ENCODE measurements around the gene TMPRSS3.
"Not testable (repeated sequence)": the region's sequence is repeated elsewhere in the genome, so short reads cannot be mapped to it uniquely, and the experiment has no call there.

Gene TMPRSS3

DNA sequence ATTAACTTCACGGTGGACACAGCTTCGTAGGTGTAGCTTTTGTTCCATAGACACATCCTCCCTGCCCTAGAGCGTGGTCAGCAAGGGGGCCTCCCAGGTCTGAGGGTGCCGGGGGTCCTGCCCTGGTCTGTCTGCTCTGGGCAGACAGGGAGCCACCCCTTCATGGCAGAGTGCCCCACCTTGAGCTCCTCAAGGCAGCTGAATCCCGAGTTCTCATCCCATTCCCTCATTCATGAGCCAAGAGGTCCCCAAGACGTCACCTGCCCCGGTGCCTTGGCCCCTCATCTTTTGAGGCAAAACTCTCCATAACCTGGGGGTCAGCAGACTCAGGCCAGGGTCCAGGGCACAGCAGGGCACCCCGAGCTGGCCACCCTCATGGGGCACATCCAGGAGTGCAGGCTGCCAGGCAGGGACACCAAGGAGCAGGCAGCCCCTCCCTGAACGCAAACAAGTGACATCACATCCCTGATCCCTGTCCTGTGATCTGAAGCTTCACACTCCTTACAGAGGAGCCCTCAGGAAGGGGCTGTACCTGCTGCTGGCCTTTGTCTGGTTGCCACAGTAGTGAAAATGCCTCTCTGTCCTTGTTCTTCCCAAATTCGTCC is 31.1 kb upstream of the TMPRSS3 start:
- no peak for DNase-seq

DNA sequence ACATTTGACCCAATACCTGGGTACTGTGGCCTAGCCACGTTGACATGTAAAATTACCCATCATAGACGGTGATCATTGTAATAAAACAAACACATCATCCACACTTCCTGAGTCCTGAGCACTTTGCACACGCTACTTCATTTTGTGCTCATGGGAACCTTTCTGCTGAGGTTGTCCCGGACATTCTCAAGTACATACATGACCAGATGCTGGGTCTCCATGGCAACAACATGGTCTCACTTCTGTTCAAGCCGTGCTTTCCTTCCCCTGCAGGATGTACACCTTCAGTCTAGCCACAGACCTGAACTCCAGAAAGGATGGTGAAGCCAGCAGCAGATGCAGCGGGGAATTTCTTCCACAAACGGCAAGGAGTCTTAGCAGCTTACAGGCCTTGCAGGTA is 30.6 kb upstream of the TMPRSS3 start:
- DNase-seq = no peak

DNA sequence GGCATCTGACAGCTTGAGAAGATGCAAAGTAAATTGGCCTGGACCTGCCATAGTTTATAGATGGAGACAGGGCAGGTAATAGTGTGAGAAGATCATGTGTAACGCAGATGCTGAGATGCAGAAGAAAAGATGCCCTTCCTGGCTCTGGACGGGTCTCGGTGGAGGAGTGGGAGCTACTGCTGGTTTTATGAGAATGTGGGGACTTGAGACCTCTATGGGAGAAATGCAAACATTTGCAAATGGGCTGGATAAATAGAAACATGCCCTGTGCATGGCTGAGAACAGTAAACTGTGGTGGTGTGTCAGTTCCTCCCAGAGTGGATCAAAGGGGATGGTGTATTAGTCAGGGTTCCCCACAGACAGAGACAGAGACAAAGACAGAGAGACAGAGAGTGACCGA is 29.7 kb upstream of the TMPRSS3 start:
- no peak for DNase-seq

DNA sequence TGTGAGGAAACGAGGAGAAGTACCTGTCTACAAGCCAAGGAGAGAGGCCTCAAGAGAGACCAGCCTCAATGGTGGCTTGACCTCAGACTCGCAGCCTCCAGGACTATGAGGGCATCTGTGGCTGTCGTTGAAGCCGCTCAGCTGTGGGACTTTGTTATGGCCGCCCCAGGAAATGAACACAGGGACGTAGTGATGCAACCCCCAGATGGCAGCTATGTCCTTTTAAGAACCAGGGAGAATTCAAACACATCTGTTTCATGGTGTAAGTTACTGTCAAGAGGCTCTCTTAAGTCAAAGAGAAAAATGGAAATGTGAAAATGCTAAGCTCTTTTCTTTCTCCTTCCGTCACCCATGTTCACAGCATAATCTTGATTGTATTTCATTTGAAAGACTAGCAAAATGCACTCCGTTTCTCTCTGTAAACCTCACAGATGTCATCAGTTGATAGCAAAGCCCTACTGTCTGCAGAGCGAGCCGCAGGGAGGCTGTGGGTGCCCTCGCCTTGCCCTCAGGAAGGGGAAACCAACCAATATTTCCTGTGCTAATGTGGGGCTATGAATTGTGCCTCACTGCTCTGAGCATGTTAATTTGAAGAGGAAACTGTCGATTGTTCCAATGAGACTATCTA is 29.2 kb upstream of the TMPRSS3 start:
- no peak for DNase-seq

DNA sequence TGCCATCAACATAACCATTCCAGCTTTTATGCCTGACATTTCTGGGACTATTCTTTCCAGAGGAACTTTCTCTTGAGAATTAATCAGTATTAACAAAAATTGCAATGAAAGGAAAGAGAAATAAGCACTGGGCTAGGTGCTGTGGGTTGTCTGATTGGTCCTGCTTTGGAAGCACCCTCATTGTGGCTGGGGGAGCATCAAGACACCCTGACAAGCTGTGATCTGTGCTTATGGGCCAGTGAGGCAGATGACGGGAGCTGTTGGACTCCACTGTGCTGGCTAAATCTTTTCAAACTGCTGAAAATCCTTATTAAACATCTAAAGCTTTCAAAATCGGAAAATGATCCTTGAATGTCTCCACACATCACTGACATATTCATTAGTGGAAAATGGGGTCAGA is 27.8 kb upstream of the TMPRSS3 start:
- DNase-seq = no peak

DNA sequence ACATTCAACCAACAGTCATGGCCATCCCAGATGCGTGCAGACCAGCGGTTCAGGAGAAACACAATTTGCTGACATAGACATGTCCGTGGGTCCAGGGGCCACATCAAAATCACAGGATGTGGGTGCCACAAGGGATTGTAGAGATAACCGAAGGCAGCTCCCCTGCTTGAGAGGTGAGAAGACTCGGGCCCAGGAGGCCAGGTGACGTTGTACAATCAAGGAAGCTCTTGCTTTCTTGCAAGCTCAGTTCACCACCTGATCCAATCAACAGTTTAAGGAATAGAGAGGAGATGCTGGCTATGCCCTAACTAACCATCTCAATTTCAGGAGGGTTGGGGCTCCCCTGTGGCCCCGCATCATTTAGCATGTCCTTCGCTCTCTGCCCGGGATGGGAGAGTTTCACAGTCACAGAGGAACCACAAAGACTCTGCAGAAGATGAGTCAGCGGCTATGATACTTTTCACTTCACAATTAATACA is 27.4 kb upstream of the TMPRSS3 start:
- DNase-seq = no peak

DNA sequence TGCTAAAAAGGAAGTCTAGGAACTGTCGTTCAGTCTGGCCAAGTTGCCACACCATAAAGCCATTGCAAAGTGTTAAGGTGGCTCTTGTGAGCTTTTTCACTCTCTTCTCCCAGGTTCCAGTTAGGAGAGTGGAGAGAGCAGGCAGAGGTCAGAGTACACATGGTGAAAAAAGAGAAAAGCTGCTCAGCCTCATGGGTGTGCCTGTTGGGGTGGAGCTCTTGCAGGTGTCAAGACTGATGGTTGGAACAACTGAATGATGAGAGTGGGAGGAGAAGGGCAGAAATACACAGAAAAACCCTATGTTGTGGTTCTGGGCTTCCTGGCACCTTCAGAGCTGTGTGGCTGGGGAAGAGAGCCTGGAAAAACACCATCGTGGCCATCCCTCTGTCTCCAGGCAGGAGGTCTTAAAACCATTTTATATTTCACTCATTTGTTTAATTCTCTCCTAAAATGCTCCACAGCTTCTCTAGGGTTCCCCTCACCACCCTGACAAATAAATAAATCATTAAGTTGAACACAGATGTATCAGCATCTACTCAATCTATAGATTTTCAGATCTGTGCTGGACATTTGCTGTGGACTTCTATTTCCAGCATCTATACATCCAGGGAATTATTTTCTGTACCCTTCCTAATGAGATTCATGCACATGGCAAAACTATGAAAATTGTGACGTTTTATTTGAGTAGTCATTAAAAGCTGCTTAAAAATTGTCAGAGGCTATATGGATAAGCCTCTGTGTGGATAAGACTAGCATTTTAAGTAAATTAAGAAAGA is 25.4 kb upstream of the TMPRSS3 start:
- no peak for DNase-seq

DNA sequence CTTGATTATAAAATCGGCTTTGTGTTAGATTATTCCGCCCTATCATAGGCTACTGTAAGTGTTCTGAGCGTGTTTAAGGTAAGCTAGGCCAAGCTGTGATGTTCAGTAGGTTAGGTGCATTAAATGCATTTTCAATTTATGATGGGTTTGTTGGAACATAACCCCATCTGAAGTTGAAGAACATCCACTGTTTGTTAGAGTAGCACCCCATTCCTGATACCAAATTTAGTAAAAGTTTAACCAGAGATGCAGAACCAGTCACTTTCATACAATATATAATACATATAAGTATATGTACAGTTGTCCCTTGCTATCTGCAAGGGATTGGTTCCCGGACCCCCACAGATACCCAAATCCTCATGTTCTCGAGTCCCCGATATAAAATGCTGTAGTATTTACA is 24.0 kb upstream of the TMPRSS3 start:
- no peak for DNase-seq

DNA sequence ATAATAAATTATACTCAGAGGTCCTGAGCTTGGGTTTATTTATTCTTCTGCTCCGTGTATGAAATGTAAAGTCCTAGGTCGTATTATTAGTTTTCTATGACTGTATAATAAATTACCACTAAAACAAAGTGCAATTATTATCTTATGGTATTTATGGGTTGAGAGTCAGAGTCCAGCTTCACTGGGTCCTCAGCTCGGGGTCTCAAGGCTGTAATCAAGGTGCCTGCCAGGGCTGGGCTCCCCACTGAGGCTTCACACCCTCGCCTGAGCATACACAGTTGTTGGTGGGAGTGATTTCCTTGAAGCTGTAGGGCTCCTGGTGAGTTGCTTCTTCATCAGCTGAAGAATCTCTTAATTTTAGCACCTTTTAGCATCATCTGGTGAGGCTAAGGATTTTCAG is 23.0 kb upstream of the TMPRSS3 start:
- no peak for DNase-seq

DNA sequence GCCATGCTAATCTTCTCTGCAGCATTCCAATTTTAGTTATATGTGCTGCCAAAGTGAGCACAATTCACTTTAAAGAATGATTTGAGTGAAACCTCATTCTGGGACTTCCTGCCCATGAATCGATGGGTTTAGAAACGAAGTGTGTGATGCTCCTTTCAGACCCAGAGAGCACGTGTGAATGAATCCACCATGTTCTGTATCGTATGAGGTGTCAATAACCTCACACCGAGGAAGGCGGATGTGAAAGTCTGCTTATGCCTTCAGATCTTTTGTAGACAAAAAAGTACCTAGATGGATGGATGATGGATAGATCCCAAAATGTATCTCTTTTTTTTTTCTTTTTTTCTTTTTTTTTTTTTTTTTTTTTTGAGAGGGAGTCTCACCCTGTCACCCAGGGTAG is 21.7 kb upstream of the TMPRSS3 start:
- DNase-seq = no peak

DNA sequence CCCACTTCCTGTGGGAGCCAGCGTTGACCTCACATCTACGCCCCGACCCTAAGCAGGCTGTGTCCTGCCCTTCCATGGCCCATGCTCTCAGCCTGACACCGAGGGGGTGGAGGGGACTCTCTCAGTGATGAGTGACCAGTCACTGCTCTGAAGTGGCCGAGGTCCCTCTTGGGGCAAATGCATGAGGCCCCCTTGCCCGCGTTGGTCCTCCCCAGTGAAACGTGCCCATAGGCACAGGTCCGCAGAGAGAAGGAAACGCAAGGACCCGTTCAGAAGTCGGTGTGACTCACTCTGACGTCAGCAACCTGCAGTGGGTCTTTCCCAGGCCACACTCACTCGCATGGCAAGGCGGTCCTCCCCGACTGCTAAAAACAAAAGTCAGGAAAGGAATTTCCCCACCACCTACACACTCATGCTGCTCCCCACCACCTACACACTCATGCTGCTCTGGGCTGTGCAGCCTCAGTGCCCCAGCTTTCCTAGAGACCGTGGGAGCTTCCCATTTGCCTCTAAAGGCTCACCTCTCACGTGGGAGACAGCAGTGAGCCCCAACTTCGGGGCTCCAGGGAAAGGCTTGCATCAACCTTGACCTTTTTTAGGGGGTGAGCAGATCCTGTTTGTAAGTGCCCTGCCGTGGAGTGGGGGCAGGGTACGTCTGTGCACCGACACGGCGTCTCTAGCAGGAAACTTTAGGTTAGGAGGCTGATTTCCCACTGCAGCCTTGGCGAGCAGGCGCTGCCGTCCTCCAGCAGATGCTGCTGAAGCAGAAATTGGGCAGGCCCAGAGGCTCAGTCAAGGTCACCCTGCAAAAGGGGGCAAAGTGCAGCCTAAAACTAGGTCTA is 19.3 kb upstream of the TMPRSS3 start:
- DNase-seq = no peak

DNA sequence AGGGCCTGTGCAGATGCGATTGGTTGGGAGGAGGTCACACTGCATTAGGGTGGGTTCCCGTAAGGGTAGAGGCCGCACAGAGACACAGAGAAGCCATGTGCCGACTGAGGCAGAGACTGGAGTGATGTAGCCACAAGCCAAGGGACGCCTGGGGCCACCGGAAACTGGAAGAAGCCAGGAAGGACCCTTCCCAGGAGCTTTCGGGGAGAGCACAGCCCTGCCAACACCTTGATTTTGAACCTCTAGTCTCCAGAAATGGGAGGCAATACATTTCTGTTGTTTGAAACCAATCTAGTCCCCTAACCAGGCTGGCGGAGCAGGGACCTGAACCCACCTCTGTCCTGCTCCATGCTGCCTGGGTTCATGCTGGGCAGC is 18.7 kb upstream of the TMPRSS3 start:
- no peak for DNase-seq

DNA sequence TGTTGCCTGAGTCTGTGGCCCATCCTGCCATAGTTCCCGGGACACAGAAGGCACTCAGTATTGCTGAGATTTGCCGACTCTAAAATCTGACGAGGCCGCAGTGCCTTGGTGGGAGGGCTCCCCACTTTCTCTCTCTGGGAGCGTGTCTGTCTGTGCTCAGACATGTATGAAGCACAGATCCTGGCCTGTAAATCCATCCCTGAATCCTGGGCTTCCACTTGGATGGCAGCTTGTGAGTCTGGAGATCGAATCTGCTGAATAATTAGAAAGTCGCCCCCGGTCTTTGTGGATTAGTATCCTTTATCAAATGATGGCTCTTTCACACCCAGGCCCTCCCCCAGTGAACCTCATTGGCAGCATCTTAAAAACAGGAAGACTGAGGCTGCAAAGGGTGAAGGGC is 18.2 kb upstream of the TMPRSS3 start:
- DNase-seq = no peak

DNA sequence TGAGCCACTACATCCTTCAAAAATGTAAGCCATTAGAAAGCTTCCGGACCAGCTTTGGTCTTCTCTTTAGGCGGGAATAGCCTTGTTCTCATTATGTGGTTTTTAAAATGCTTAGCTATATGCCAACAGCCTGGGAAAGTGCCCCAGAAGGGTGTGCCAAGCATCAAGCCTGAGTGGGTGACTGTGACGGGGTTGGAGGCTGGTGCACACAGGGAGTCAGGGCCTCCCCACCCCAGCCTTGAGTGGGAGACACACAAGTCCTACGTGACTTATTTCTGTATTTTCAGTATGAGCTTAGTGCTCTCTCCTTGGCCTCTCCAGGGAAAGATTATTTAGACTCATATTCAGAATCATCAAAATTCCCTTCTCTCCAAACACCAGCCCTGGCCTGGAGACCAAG is 17.6 kb upstream of the TMPRSS3 start:
- DNase-seq = no peak

DNA sequence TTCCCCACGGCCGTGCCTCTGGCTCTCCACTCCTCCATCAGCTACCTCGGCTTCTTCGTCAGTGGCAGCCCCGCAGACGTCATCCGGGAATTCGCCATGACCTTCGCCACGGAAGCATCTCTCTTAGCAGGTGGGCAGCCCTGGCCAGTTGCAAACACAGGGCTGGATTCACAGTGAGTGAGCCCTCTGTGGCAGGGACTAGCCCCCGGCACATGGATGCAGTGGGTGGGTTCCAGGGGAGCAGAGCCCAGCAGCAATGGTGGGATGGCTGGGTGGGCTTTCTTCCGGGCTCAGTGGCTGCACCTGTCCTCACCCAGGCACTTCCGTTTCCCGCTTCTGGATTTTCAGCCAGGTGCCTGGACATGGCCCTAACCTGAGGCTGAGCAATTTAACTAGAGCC is 17.2 kb upstream of the TMPRSS3 start:
- no peak for DNase-seq

DNA sequence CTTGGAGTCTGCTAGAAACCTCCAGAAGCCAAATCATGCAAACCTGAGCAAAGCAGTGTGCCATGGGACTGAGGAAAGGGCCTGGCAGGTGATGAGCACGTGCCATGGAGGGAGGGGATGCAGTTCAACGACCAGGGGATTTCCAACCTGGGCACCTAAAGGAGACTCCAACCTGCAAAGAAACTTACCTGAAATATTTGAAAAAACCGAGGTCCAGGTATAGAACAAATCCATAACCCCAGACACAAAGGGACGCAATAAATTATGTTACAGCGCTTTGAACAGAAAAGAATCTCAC is 16.7 kb upstream of the TMPRSS3 start:
- DNase-seq = no peak

DNA sequence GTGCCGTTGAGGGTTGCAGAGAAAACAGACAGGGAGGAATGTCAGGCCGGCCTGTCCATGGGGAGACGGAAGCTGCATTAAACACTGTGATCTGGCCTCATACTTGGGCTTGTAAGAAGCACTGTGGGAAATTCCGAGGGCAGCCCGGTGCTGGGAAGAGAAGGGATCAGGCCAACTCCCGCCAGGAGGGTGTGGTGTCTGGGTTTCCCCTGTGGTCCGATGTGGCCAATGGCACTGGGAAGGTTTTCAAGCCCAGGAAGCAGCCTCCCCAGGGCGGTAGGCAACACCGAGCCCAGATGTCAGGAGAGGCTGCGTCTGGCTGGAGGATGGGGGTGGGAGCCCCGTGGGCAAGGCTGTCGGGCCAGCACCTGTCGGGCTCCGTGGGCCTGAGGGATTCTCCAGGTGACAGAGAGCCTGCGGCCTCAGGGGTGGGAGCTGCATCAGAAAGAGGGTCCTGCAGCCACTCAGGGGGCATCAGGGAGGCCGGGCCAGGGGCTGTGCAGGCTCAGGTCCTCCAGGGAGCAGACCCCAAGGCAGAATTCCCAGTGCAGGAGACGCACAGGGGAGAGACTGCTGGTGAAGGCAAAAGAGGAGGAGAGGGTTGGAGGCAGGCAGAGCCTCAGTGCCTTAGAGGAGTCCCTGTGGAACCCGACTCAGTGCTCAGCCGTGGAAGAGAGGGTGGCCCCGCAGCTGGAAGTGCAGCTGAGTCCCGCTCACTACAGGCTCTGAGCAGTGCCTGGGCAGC is 16.2 kb upstream of the TMPRSS3 start:
- no peak for DNase-seq

DNA sequence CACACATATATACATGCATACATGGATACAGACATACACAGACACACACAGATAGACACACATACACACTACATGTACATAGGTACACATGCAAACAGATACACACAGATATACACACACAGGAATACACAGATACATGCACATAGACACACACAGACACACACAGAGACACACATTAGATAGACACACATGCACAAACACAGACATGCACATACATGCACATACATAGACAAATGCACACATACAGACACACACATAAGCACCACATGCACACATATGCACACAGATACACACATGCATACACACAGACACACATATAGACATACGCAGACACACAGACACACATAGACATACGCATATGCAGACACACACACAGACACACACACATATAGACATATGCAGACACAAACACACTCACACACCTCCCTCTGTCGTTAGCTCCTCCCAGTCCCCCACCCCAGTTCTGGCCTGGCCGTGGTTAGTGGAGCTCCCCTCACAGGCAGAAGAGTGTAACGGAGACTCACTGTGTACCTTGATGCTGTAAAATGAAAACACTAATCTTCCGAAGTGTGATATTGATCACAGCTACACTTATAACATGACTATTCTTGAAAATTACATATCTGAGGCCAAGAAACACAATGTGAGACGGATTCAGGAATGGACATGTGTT is 15.5 kb upstream of the TMPRSS3 start:
- no peak for DNase-seq

DNA sequence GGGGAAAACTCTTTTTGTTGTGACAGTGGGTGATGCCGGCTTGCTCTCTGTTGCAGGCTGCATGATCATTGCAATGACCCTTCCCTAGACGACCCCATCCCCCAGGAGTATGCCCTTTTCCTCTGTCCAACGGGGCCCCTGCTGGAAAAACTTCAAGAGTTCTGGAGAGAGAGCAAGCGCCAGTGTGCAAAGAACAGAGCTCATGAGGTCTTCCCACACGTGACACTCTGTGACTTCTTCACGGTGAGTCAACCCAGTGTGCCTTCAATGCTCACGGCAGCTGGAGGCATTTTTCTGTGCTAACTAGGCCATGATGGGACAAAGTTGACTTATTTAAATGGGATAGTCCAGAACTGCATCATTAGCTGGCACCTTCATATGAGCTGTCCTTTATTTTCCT is 13.5 kb upstream of the TMPRSS3 start:
- no peak for DNase-seq

DNA sequence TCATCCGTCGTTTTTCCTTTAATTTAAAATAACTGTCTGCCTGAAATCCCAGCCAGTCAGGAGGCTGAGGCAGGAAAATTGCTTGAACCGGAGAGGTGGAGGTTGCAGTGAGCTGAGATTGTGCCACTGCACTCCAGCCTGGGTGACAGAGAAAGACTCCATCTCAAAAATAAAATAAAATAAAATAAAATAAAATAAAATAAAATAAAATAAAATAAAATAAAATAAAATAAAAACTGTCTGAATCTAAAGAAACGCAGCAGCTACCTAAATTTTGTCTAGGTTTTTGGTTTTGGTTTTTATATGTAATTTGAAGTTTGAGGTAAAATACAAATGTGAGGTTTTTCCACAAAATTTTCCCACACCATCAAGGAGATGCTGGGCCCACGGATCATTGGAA is 12.9 kb upstream of the TMPRSS3 start:
- not testable (repeated sequence) for DNase-seq

DNA sequence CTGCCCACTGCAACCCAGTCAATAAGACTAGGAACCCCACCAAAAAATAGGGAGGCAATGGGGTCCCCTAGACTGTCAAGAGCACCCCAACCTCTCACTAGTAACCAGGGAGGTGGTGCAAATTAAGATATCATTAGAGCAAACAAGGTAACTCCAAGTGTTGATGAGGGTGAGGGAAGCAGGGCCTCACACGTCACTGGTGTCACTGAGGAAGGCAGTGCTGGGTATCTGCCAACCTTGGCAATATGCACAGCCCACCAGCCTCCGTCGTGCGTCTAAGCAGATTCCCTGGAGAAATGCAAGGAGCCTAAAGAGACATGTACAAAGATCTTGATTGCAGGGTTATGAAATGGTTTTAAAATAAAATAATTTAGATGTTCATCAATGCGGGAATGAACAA is 11.6 kb upstream of the TMPRSS3 start:
- no peak for DNase-seq

DNA sequence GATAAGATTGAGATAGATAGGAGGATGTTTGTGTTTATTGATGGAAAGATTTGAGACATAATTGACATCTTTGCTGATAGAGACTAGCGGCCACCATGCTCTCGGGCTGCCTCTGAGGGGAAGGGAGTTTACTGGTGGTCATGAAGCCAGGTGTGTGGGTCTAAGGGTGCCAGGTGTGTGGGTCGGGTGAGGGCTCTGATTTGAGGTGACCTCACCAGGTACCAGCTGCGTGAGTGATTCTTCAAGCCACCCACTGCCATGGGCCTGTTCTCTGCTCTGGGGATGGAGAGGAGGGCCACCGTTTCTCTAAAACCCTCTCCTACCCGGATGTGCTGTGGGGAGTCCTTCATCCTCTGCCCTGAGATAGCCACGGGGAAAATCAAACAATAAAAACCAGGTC is 11.0 kb upstream of the TMPRSS3 start:
- no peak for DNase-seq

Measured in cortex of kidney (tissue), 1 donor.